ENCODE results near the gene C11orf21. TPM values are rescaled to one million over a fixed set of nuclear protein-coding genes. Genes with fewer than 3 reads are reported as not detected.

Gene C11orf21
- total RNA-seq, 1 donor from 2014 or later, result 12.1 TPM

DNA sequence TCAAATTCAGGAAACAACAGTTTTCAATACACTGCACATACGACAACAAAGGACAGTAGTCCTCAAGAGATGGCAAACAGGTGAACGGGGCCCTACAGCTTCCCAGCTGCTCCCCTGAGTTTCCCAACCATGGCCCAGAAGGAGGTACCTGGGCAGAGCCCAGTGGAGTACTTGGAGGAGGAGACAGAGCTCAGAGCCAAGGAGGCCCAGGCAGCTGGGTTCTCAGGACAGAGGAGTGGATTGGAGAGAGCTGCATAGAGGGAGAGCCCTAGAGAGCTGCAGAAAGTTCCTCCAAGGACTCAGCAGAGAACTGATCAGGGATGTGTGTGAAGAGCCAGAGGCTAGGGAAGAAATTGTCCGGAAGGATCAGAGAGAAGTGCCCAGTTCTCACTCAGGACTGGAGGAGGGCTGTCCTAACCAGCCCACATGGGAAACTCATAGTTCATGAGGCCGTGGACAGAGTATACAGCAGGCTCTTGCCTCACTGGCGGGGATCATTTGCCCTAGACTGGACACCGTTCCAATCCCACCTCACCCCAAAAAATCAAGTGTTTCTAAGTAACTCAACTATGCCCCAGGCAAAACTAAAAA, 23.7 kb downstream of the C11orf21 start:
- intact Hi-C loops (cut with DNase I), result no loop called here
- Histone ChIP-seq H3K4me3 (no peak overlapping the region), H3K4me1 (no peaks in the 10 kb centered on the region), H3K27ac (no peak overlapping the region), H3K27me3 (ENCODE audit: low read depth) (no peaks in the 10 kb centered on the region), H3K36me3 (no peaks in the 10 kb centered on the region), H3K9me3 (no peaks in the 10 kb centered on the region)
- ATAC-seq (no peak), DNase-seq (no peak)
- TF ChIP-seq, protein P1, sequence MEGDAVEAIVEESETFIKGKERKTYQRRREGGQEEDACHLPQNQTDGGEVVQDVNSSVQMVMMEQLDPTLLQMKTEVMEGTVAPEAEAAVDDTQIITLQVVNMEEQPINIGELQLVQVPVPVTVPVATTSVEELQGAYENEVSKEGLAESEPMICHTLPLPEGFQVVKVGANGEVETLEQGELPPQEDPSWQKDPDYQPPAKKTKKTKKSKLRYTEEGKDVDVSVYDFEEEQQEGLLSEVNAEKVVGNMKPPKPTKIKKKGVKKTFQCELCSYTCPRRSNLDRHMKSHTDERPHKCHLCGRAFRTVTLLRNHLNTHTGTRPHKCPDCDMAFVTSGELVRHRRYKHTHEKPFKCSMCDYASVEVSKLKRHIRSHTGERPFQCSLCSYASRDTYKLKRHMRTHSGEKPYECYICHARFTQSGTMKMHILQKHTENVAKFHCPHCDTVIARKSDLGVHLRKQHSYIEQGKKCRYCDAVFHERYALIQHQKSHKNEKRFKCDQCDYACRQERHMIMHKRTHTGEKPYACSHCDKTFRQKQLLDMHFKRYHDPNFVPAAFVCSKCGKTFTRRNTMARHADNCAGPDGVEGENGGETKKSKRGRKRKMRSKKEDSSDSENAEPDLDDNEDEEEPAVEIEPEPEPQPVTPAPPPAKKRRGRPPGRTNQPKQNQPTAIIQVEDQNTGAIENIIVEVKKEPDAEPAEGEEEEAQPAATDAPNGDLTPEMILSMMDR (IDR thresholded peaks at IDR 0.05), result no peak

DNA sequence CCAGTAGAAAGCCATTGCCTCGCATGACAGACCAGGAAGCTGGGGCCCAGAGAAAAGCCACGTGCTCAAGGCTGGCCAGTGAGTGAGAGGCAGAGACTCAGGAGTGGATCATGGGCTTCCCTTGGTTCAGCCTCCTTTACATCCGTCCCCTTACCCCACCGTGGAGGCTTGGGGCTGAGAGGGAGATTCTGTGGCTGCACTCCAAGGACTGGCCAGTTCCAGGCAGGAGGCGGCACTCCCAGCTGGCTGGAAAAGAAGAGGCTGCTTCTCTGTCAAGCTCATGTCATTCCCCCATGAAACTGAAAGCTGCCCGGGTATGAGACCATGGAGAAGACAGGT, 24.7 kb downstream of the C11orf21 start:
- Histone ChIP-seq H3K27ac (no peak overlapping the region), H3K4me1 (no peaks in the 10 kb centered on the region), H3K36me3 (no peaks in the 10 kb centered on the region), H3K4me3 (no peak overlapping the region), H3K9me3 (no peaks in the 10 kb centered on the region), H3K27me3 (ENCODE audit: low read depth) (peaks cover 10% of the 10 kb centered on the region)
- TF ChIP-seq, protein P1 (IDR thresholded peaks at IDR 0.05), result no peak
- intact Hi-C loops (cut with DNase I), result no loop called here
- ATAC-seq, result no peak
- no peak for DNase-seq

DNA sequence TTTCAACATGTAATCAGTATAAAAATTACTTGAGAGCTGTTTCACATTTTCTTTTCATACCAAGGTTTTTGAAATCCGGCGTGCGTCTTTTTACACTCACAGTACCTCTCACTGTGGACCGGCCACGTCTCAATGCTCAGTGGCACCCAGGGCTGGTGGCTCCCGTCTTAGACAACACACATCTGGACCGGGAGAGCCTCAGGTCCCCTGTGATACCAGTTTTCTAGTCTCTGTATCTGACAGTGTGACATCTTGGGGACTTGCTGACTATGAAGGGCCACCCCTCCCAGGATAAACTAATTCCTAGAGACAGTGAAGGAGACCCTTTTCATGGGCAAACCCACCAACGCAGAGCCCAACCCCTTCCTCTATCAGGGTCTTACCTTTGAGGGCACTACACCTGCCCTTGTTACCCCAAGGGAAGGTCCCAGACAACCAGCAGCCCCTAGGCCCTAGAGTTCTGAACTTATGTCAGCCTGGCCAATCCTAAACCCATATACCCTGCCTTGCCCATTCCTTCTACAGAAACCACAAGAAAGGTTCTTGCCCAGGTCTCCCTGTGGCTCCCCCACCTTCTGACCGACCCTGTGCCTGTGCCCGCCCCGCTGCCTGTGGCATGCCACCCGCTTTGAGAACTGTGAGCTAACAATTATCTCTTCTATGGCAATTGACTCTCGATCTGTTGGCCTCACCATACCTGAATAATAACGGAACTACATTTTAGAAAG, 25.3 kb downstream of the C11orf21 start:
- H3K4me1 ChIP-seq, result no peaks in the 10 kb centered on the region
- intact Hi-C loops (cut with DNase I), result no loop called here
- DNase-seq, result no peak
- no peak overlapping the region for H3K4me3 ChIP-seq
- TF ChIP-seq, protein P1 (IDR thresholded peaks at IDR 0.05), result no peak
- no peaks in the 10 kb centered on the region for H3K9me3 ChIP-seq
- no peak overlapping the region for H3K27ac ChIP-seq
- peaks cover 15% of the 10 kb centered on the region for H3K27me3 ChIP-seq (ENCODE audit: low read depth)
- no peak for ATAC-seq
- no peaks in the 10 kb centered on the region for H3K36me3 ChIP-seq

DNA sequence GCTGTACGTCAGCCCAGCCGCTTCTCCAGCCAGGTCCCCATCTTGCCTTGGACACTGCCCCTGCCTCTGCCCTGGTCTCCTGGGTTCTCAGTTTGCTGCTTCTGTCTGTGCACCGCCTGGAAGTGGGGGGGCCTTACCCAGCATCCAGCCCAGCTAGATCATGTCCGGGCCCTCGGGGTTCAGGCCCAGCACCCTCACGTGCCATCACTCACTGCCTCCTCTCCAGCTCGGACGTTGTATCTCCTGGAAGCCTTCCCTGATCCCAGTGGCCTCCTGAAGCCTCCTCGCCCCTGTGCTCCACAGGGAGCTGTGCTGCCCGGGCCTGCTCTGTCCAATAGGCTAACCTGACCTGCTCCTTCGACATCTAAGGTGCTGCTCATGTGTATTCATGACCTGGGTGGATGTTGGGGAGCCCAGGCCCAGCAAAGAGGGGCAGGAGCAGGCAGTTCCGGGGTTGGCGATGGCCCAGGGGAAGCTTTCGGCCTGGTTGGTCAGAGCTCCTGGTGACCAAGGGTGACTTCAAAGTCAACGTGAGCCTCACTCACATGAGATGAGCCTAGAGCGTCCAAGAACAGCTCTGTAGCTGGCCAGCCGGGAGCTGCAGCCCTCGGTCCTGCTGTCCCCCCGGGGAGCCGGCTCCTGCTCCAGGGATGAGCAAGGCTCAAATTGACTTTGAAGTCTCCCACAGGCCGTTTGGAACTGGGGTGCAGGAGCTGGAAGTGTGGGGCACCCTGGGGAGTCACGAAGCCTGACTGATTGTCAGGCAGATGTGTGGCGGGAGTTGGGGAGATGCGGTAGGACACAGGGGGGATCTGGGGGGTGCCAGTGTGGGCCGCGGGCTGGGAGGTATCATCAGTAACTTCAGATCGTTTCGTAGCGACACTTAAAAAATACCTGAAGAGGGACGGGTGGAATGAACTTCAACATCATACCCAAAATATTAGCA, 26.1 kb downstream of the C11orf21 start:
- Histone ChIP-seq H3K27ac (no peak overlapping the region), H3K36me3 (no peaks in the 10 kb centered on the region), H3K9me3 (no peaks in the 10 kb centered on the region), H3K27me3 (ENCODE audit: low read depth) (peaks cover 23% of the 10 kb centered on the region), H3K4me3 (no peak overlapping the region), H3K4me1 (peaks cover 5% of the 10 kb centered on the region)
- intact Hi-C loops (cut with DNase I), result no loop called here
- no peak for DNase-seq
- ATAC-seq, result no peak
- TF ChIP-seq, protein P1 (IDR thresholded peaks at IDR 0.05), result no peak

GRCh38 chr11:2273771-2274170, 27.9 kb downstream of the C11orf21 start:
- no peak for DNase-seq
- Histone ChIP-seq H3K4me1 (peaks cover 19% of the 10 kb centered on the region), H3K36me3 (no peaks in the 10 kb centered on the region), H3K27me3 (ENCODE audit: low read depth) (peaks cover 40% of the 10 kb centered on the region), H3K9me3 (no peaks in the 10 kb centered on the region), H3K27ac (no peak overlapping the region), H3K4me3 (no peak overlapping the region)
- TF ChIP-seq, protein P1 (IDR thresholded peaks at IDR 0.05), result no peak
- no peak for ATAC-seq
- intact Hi-C loops (cut with DNase I), result no loop called here

All from lower lobe of right lung (tissue), 2 donors.